ENCODE data around the gene ADAM21. TPM values are rescaled to one million over a fixed set of nuclear protein-coding genes. Genes with fewer than 3 reads are reported as not detected.

Gene ADAM21
- total and polyA plus RNA-seq, 2 of the 13 experiments (the other 11 are each of a cell fraction or from before 2014, with no cell fraction given) = 0.03 to 0.07 TPM

DNA sequence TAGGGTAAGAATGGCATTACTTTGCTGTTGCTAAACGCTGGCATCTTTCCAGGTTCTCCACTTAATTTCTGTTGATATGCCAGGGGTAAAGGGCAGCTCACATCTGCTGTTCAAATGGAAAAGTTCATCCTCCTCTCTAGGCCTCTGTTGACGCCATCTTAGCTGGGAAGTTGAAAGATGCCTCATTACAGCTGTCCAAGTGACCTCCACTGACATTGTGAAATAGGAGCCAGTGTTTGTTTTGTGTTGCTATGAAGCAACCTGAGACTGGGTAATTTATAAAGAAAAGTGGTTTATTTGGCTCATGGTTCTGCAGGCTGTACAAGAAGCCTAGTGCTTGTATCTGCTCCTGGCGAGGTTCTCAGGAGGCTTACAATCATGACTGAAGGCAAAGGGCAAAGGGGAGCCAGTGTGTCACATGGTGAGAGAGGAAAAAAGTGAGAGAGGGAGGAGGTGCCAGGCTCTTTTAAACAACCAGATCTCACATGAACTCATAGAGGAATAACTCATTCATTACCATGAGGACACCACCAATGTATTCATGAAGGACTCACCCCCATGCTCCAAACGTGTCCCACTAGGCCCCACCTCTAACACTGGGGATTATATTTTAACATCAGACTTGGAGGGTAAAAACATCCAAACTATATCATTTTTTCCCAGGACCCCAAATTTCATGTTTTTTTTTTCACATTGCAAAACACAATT lies 3.2 kb upstream of the ADAM21 start:
- no TSS peak for BruUV-seq (replicated peaks)
- peaks cover 17% of the 10 kb centered on the region for H3K4me1 ChIP-seq (ENCODE audit: insufficient read depth, low read length)
- H3K9me3 ChIP-seq (ENCODE audit: low read length) = peaks cover 17% of the 10 kb centered on the region; the same call in 1 of the 2 replicates
- H4K20me1 ChIP-seq (ENCODE audit: insufficient read depth, low read length) = no peaks in the 10 kb centered on the region
- 2% methylated on average over 4 of the region's 4 CpGs for WGBS (ENCODE audit: low lambda C conversion rate)
- peak overlapping the region; percentile 23; the same call in 1 of the 2 replicates for H3K4me2 ChIP-seq (ENCODE audit: low read depth, low read length)
- FAIRE-seq = peak; percentile 92
- no peaks in the 10 kb centered on the region for H3K27me3 ChIP-seq (ENCODE audit: control insufficient read depth in 1 of 2, insufficient read depth in 2 of 2, low read length in 2 of 2)
- peak overlapping the region; percentile 45 for H3K27ac ChIP-seq (ENCODE audit: extremely low read length, insufficient read depth, low read length)
- H3K79me2 ChIP-seq (ENCODE audit: insufficient read depth, low read length) = no peaks in the 10 kb centered on the region
- CTCF ChIA-PET (ENCODE audit: low intra/inter-chr PET ratio, low total read pairs) = no interaction called here
- H3K9ac ChIP-seq (ENCODE audit: insufficient read depth, low read depth, low read length) = no peak overlapping the region
- no peak overlapping the region for H3K4me3 ChIP-seq (replicated peaks in 1 of 3; ENCODE audit: insufficient read depth in 1 of 3, low read depth in 2 of 3, low read length in 3 of 3)
- in situ Hi-C loops (cut with HindIII; ENCODE audit: extremely low pct_ligation_motif_present, low pct_unique_long_range_greater_than_20kb) = no loop called here
- ATAC-seq = peak; percentile 98
- no peak overlapping the region for H2AFZ ChIP-seq (ENCODE audit: low read length)
- no peaks in the 10 kb centered on the region for H3K36me3 ChIP-seq (replicated peaks in 1 of 2; ENCODE audit: control insufficient read depth in 1 of 2, insufficient read depth in 2 of 2, low read length in 2 of 2)
- intact Hi-C loops (cut with micrococcal nuclease; ENCODE audit: unreplicated experiment) = loop anchor here (1.0 kb wide), 1 partner anchor 130 kb away; no protein-coding TSS in a partner anchor
- peak; percentile 88 for DNase-seq (ENCODE audit: low spot score)
- POLR2A ChIA-PET = no interaction called here
- TF ChIP-seq, protein P1, sequence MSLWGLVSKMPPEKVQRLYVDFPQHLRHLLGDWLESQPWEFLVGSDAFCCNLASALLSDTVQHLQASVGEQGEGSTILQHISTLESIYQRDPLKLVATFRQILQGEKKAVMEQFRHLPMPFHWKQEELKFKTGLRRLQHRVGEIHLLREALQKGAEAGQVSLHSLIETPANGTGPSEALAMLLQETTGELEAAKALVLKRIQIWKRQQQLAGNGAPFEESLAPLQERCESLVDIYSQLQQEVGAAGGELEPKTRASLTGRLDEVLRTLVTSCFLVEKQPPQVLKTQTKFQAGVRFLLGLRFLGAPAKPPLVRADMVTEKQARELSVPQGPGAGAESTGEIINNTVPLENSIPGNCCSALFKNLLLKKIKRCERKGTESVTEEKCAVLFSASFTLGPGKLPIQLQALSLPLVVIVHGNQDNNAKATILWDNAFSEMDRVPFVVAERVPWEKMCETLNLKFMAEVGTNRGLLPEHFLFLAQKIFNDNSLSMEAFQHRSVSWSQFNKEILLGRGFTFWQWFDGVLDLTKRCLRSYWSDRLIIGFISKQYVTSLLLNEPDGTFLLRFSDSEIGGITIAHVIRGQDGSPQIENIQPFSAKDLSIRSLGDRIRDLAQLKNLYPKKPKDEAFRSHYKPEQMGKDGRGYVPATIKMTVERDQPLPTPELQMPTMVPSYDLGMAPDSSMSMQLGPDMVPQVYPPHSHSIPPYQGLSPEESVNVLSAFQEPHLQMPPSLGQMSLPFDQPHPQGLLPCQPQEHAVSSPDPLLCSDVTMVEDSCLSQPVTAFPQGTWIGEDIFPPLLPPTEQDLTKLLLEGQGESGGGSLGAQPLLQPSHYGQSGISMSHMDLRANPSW (CRISPR knock-in tag; IDR thresholded peaks at IDR 0.05; ENCODE audit: borderline replicate concordance) = no peak
- peak; percentile 78 for TF ChIP-seq RXRB (CRISPR knock-in tag; IDR thresholded peaks at IDR 0.05; ENCODE audit: borderline replicate concordance)
- no peak for TF ChIP-seq ZNF383 (CRISPR knock-in tag; IDR thresholded peaks at IDR 0.05; ENCODE audit: borderline replicate concordance)
- 0 out of 2 replicates have a peak, but pooled peaks have one; percentile 24 for TF ChIP-seq MAF1 (CRISPR knock-in tag; IDR thresholded peaks at IDR 0.05; ENCODE audit: borderline replicate concordance)
- TF ChIP-seq ZNF12 (CRISPR knock-in tag; IDR thresholded peaks at IDR 0.05) = peak; percentile 83; the same call in 1 of the 2 replicates
- peak; percentile 66; the same call in 1 of the 2 replicates for TF ChIP-seq SOX5 (CRISPR knock-in tag; IDR thresholded peaks at IDR 0.05; ENCODE audit: borderline replicate concordance)
- TF ChIP-seq, protein P2, sequence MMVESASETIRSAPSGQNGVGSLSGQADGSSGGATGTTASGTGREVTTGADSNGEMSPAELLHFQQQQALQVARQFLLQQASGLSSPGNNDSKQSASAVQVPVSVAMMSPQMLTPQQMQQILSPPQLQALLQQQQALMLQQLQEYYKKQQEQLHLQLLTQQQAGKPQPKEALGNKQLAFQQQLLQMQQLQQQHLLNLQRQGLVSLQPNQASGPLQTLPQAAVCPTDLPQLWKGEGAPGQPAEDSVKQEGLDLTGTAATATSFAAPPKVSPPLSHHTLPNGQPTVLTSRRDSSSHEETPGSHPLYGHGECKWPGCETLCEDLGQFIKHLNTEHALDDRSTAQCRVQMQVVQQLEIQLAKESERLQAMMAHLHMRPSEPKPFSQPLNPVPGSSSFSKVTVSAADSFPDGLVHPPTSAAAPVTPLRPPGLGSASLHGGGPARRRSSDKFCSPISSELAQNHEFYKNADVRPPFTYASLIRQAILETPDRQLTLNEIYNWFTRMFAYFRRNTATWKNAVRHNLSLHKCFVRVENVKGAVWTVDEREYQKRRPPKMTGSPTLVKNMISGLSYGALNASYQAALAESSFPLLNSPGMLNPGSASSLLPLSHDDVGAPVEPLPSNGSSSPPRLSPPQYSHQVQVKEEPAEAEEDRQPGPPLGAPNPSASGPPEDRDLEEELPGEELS (CRISPR knock-in tag; IDR thresholded peaks at IDR 0.05) = peak; percentile 71
- TF ChIP-seq KAT7 (CRISPR knock-in tag; IDR thresholded peaks at IDR 0.05; ENCODE audit: borderline replicate concordance) = no peak
- no peak for TF ChIP-seq ZNF253 (CRISPR knock-in tag; IDR thresholded peaks at IDR 0.05; ENCODE audit: borderline replicate concordance)
- TF ChIP-seq FOXP1 (IDR thresholded peaks at IDR 0.05) = no peak
- TF ChIP-seq FOXP1 (CRISPR knock-in tag; IDR thresholded peaks at IDR 0.05) = peak; percentile 75
- TF ChIP-seq ZSCAN29 (CRISPR knock-in tag; conservative IDR thresholded peaks at IDR 0.05) = peak; percentile 60; the same call in 1 of the 2 replicates
- no peak for TF ChIP-seq KLF15 (CRISPR knock-in tag; IDR thresholded peaks at IDR 0.05; ENCODE audit: borderline replicate concordance)
- TF ChIP-seq PAX8 (CRISPR knock-in tag; IDR thresholded peaks at IDR 0.05; ENCODE audit: borderline replicate concordance) = no peak
- peak; percentile 85; the same call in 1 of the 2 replicates for TF ChIP-seq ZFP1 (CRISPR knock-in tag; IDR thresholded peaks at IDR 0.05)
- no peak for TF ChIP-seq ZFAT (CRISPR knock-in tag; conservative IDR thresholded peaks at IDR 0.05)
- TF ChIP-seq ZNF766 (CRISPR knock-in tag; IDR thresholded peaks at IDR 0.05; ENCODE audit: borderline replicate concordance) = peak; percentile 100
- peak; percentile 63; the same call in 1 of the 2 replicates for TF ChIP-seq HDAC1 (CRISPR knock-in tag; IDR thresholded peaks at IDR 0.05)
- TF ChIP-seq U2AF1 (optimal IDR thresholded peaks at IDR 0.05; ENCODE audit: low read depth, low read length) = no peak
- peak; percentile 90; the same call in 1 of the 2 replicates for TF ChIP-seq SIX1 (CRISPR knock-in tag; IDR thresholded peaks at IDR 0.05; ENCODE audit: borderline replicate concordance)
- TF ChIP-seq SUZ12 (IDR thresholded peaks at IDR 0.05; ENCODE audit: low read depth, low read length) = no peak
- no peak for TF ChIP-seq SOX6 (IDR thresholded peaks at IDR 0.05)
- TF ChIP-seq SOX6 (CRISPR knock-in tag; IDR thresholded peaks at IDR 0.05) = peak; percentile 76

Measured in HepG2 (cell line).